Smooth muscle cell (in vitro differentiated cells): Measurements from ENCODE around the gene MALAT1. TPM values are rescaled to one million over a fixed set of nuclear protein-coding genes. Genes with fewer than 3 reads are reported as not detected.

Experiments used
- DNase-seq: peaks from one replicate; lab custom pipeline; 2025; ENCODE audit not compliant: unreplicated experiment; lab: John Stamatoyannopoulos, UW
- H2AFZ ChIP-seq: fragments of 200-600 bp; sonication (generic); 2 replicates; pipeline ENCODE4 v1.6.0; 2016; ENCODE audit warnings: antibody characterized with exemption, low read depth, mild to moderate bottlenecking
- H3F3A ChIP-seq: fragments of 200-600 bp; sonication (generic); 2 replicates; pipeline ENCODE4 v1.6.0; 2017; ENCODE audit warnings: antibody characterized with exemption, low read depth
- H3K27ac ChIP-seq: fragments of 200-600 bp; sonication (generic); 2 replicates; pipeline ENCODE4 v1.5.1; 2016; ENCODE audit warnings: low read depth, mild to moderate bottlenecking
- H3K27me3 ChIP-seq: fragments of 200-600 bp; sonication (generic); 2 replicates; pipeline ENCODE4 v1.6.1; 2016; ENCODE audit warnings: low read depth, mild to moderate bottlenecking
- H3K36me3 ChIP-seq: fragments of 200-600 bp; sonication (generic); 2 replicates; pipeline ENCODE4 v1.5.1; 2016; ENCODE audit warnings: low read depth
- H3K4me1 ChIP-seq: fragments of 200-600 bp; sonication (generic); 2 replicates; pipeline ENCODE4 v1.5.1; 2016; ENCODE audit warnings: low read depth
- H3K4me2 ChIP-seq: fragments of 200-600 bp; sonication (generic); 2 replicates; pipeline ENCODE4 v1.6.0; 2016; ENCODE audit warnings: mild to moderate bottlenecking
- H3K4me3 ChIP-seq: fragments of 200-600 bp; sonication (generic); 2 replicates; pipeline ENCODE4 v1.5.1; 2016; ENCODE audit warnings: mild to moderate bottlenecking
- H3K79me2 ChIP-seq: fragments of 200-600 bp; sonication (generic); 2 replicates; pipeline ENCODE4 v1.6.0; 2016; ENCODE audit warnings: low read depth, mild to moderate bottlenecking
- H3K9ac ChIP-seq: fragments of 200-600 bp; sonication (generic); 2 replicates; pipeline ENCODE4 v1.6.0; 2016; ENCODE audit warnings: low read depth
- H3K9me3 ChIP-seq: fragments of 200-600 bp; sonication (generic); replicated peaks from 2 replicates; pipeline ENCODE4 v1.5.1; 2016; ENCODE audit warnings: low read depth
- H4K20me1 ChIP-seq: fragments of 200-600 bp; sonication (generic); 2 replicates; pipeline ENCODE4 v1.6.0; 2016; ENCODE audit warnings: low read depth
- WGBS: methylation state at CpG from one replicate; pipeline ENCODE4 v1.1.7; 2016; ENCODE audit warnings: low lambda C conversion rate; 5-methylcytosine and 5-hydroxymethylcytosine counted together
- polyA plus RNA-seq: library from polyadenylated mRNA; unstranded; fragments of >200 nt; fragmentation: Nextera tagmentation; extraction: Ambion mirVana; gene quantifications from 2 replicates; pipeline ENCODE4 v1.2.1, GENCODE V29; 2016
- total RNA-seq: library from RNA; depleted of rRNA; stranded (reverse); fragments of >200 nt; gene quantifications from 2 replicates; pipeline ENCODE4 v1.2.3, GENCODE V29; 2014
- TF ChIP-seq, protein P1 (sequence below): fragments of 200-600 bp; sonication (generic); IDR thresholded peaks from 2 replicates; pipeline ENCODE4 v1.5.1; 2017; ENCODE audit warnings: borderline replicate concordance, mild to moderate bottlenecking, antibody characterized with exemption; ENCODE audit not compliant: insufficient read depth, poor library complexity, severe bottlenecking

MALAT1 gene
- total and polyA plus RNA-seq, 2 experiments from 2014 or later: 6,158 to 7,386 TPM

GRCh38 chr11:65487467-65488272, 11.2 kb upstream of the MALAT1 start:
- H2AFZ ChIP-seq: no peak overlapping the region
- peaks cover 10% of the 10 kb centered on the region for H3K79me2 ChIP-seq
- peaks cover 70% of the 10 kb centered on the region for H3K4me1 ChIP-seq
- DNase-seq: peak; percentile 87
- no peaks in the 10 kb centered on the region for H4K20me1 ChIP-seq
- H3K9me3 ChIP-seq: no peaks in the 10 kb centered on the region
- H3K27ac ChIP-seq: peak overlapping the region; percentile 98
- peak overlapping the region; percentile 29 for H3K4me3 ChIP-seq
- no peaks in the 10 kb centered on the region for H3K36me3 ChIP-seq
- H3K27me3 ChIP-seq: no peaks in the 10 kb centered on the region
- peaks cover 55% of the 10 kb centered on the region for H3F3A ChIP-seq
- peak overlapping the region; percentile 77 for H3K4me2 ChIP-seq
- TF ChIP-seq, protein P1, sequence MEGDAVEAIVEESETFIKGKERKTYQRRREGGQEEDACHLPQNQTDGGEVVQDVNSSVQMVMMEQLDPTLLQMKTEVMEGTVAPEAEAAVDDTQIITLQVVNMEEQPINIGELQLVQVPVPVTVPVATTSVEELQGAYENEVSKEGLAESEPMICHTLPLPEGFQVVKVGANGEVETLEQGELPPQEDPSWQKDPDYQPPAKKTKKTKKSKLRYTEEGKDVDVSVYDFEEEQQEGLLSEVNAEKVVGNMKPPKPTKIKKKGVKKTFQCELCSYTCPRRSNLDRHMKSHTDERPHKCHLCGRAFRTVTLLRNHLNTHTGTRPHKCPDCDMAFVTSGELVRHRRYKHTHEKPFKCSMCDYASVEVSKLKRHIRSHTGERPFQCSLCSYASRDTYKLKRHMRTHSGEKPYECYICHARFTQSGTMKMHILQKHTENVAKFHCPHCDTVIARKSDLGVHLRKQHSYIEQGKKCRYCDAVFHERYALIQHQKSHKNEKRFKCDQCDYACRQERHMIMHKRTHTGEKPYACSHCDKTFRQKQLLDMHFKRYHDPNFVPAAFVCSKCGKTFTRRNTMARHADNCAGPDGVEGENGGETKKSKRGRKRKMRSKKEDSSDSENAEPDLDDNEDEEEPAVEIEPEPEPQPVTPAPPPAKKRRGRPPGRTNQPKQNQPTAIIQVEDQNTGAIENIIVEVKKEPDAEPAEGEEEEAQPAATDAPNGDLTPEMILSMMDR: no peak
- 5% methylated on average over 17 of the region's 17 CpGs for WGBS
- peak overlapping the region; percentile 92 for H3K9ac ChIP-seq

- Histone ChIP-seq H3K27ac (peak overlapping the region; percentile 98), H3K79me2 (peaks cover 10% of the 10 kb centered on the region), H3K4me3 (peak overlapping the region; percentile 29), H2AFZ (no peak overlapping the region), H4K20me1 (no peaks in the 10 kb centered on the region), H3K27me3 (no peaks in the 10 kb centered on the region), H3K9me3 (no peaks in the 10 kb centered on the region), H3K4me2 (peak overlapping the region; percentile 77), H3K36me3 (no peaks in the 10 kb centered on the region), H3F3A (peaks cover 63% of the 10 kb centered on the region), H3K9ac (peak overlapping the region; percentile 92), H3K4me1 (peaks cover 78% of the 10 kb centered on the region)
- no peak for DNase-seq
- WGBS: 17% methylated on average over 10 of the region's 10 CpGs
- TF ChIP-seq, protein P1: no peak
Observed at GRCh38 chr11:65488273-65489034, 10.4 kb upstream of the MALAT1 start.

DNA sequence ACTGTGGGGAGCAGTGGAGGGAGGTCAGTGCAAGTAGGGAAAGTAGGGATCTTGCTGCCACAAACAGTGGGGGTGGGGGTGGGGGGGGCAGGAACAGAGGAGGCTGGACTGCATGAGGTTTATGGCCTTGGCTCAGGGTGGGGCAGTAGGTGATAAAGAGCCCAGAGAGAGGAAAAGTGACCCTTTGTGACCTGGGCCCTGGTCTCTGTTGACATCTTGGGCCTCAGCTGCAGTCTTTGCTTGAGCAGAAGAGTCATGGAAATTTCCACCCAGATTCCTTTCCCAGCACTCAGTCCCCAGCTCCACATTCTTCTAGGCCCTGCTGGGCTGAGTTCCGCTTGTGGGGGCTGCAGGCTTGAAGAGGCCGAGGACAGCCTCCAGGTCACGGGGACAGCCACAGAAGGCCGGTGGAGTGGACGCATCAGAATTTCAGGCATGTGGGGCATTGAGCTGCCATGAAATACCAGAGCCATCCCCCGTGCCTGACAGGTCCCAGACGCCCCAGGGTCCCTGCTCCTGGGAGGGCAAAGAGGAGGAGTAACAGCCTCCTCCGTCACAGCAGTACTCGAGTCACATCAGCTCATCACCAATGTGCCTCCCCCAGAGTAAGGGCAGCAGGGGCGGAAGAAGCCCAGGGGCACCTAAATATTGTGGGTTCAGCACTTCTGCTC, 9.7 kb upstream of the MALAT1 start:
- Histone ChIP-seq H3K79me2 (peaks cover 10% of the 10 kb centered on the region), H3K27me3 (no peaks in the 10 kb centered on the region), H4K20me1 (no peaks in the 10 kb centered on the region), H3K36me3 (no peaks in the 10 kb centered on the region), H3F3A (peaks cover 68% of the 10 kb centered on the region), H3K9ac (peak overlapping the region; percentile 92), H3K4me3 (no peak overlapping the region), H3K4me2 (peak overlapping the region; percentile 77), H3K4me1 (peaks cover 85% of the 10 kb centered on the region), H3K27ac (peak overlapping the region; percentile 98), H3K9me3 (no peaks in the 10 kb centered on the region), H2AFZ (no peak overlapping the region)
- DNase-seq: peak; percentile 57
- TF ChIP-seq, protein P1: no peak
- WGBS: 4% methylated on average over 10 of the region's 10 CpGs
